WTC11 (cell line): Measurements from ENCODE around the gene CLDN20.

Experiments
- AFF4 ChIP-seq: sonication (generic); formaldehyde crosslinking; IDR thresholded peaks from 2 replicates; pipeline ENCODE4 v1.8.1; 2023; ENCODE audit warnings: mild to moderate bottlenecking, missing genetic modification reagents, borderline replicate concordance
- ATF2 ChIP-seq: sonication (generic); formaldehyde crosslinking; IDR thresholded peaks from 2 replicates; pipeline ENCODE4 v1.8.1; 2022; ENCODE audit warnings: low read depth, missing genetic modification reagents, borderline replicate concordance
- CREB1 ChIP-seq: sonication (generic); formaldehyde crosslinking; IDR thresholded peaks from 2 replicates; pipeline ENCODE4 v1.8.0; 2023; ENCODE audit warnings: mild to moderate bottlenecking, missing genetic modification reagents
- CTCF ChIP-seq: fragments of 200-600 bp; IDR thresholded peaks from 2 replicates; pipeline ENCODE4 v1.8.0; 2022; ENCODE audit warnings: antibody characterized with exemption
- E2F5 ChIP-seq: sonication (generic); formaldehyde crosslinking; IDR thresholded peaks from 2 replicates; pipeline ENCODE4 v1.8.1; 2022; ENCODE audit warnings: mild to moderate bottlenecking, moderate library complexity, missing genetic modification reagents
- ELF4 ChIP-seq: sonication (generic); formaldehyde crosslinking; IDR thresholded peaks from 2 replicates; pipeline ENCODE4 v1.8.1; 2022; ENCODE audit warnings: low read depth, mild to moderate bottlenecking, moderate library complexity, missing genetic modification reagents
- HMGA2 ChIP-seq: fragments of 250-450 bp; sonication (Bioruptor Pico); IDR thresholded peaks from 2 replicates; pipeline ENCODE4 v1.4.0; 2021; ENCODE audit warnings: mild to moderate bottlenecking, moderate library complexity
- JUN ChIP-seq: sonication (generic); formaldehyde crosslinking; IDR thresholded peaks from 2 replicates; pipeline ENCODE4 v1.8.0; 2023; ENCODE audit warnings: mild to moderate bottlenecking, missing genetic modification reagents
- NFYB ChIP-seq: sonication (generic); formaldehyde crosslinking; conservative IDR thresholded peaks from 2 replicates; pipeline ENCODE4 v1.8.0; 2022; ENCODE audit warnings: low read depth, missing genetic modification reagents
- SP1 ChIP-seq: sonication (generic); formaldehyde crosslinking; conservative IDR thresholded peaks from 2 replicates; pipeline ENCODE4 v1.8.1; 2022; ENCODE audit warnings: missing genetic modification reagents
- TEAD4 ChIP-seq: sonication (generic); formaldehyde crosslinking; IDR thresholded peaks from 2 replicates; pipeline ENCODE4 v1.8.0; 2022; ENCODE audit warnings: mild to moderate bottlenecking, missing genetic modification reagents
- USF1 ChIP-seq: sonication (generic); formaldehyde crosslinking; IDR thresholded peaks from 2 replicates; pipeline ENCODE4 v1.8.0; 2022; ENCODE audit warnings: mild to moderate bottlenecking, missing genetic modification reagents
- ZNF232 ChIP-seq: sonication (generic); formaldehyde crosslinking; IDR thresholded peaks from 2 replicates; pipeline ENCODE4 v1.8.0; 2022; ENCODE audit warnings: mild to moderate bottlenecking, missing genetic modification reagents

DNA sequence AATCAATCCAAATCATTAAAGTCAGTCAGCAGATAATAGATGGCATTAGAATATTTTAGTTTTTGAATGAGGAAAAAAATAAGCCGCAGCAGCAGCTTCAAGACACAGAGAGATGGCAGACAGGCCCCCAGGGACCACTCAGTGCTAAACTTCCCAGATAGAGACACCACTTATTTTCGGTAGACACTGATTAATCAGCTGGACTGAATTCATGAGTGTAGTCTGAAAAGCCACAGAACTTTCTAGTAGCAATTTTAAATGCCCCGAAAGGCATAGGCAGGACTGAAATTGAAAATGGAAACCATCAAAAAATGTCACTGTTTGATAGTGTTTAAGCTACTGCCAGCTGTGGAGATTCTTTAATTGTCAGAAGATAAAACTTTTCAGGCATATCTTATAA, 3.1 kb upstream of the CLDN20 start:
- TF ChIP-seq NFYB (CRISPR knock-in tag): no peak
- no peak for TF ChIP-seq CTCF
- TF ChIP-seq HMGA2 (CRISPR knock-in tag): no peak
- TF ChIP-seq CREB1 (CRISPR knock-in tag): no peak
- TF ChIP-seq ATF2 (CRISPR knock-in tag): no peak
- TF ChIP-seq SP1 (CRISPR knock-in tag): no peak
- TF ChIP-seq AFF4 (CRISPR knock-in tag): no peak
- TF ChIP-seq USF1 (CRISPR knock-in tag): no peak
- no peak for TF ChIP-seq E2F5 (CRISPR knock-in tag)
- no peak for TF ChIP-seq ZNF232 (CRISPR knock-in tag)
- no peak for TF ChIP-seq ELF4
- no peak for TF ChIP-seq TEAD4 (CRISPR knock-in tag)
- no peak for TF ChIP-seq JUN (CRISPR knock-in tag)
